SK-N-SH (cell line): ENCODE results near the gene TBXA2R. TPM values are rescaled to one million over a fixed set of nuclear protein-coding genes. Genes with fewer than 3 reads are reported as not detected.

Source experiments
- CTCF ChIA-PET: fragments of 300-600, 350-600 bp; formaldehyde crosslinking; extraction: SDS; loops from one replicate; lab custom pipeline; 2021; lab: Yijun Ruan, JAX
- POLR2A ChIA-PET: fragments of 350-600 bp; sonication (Branson Sonifier 250); formaldehyde crosslinking; extraction: SDS; loops from one replicate; lab custom pipeline; 2020; ENCODE audit warnings: antibody characterized with exemption, inconsistent platforms; lab: Yijun Ruan, JAX
- DNase-seq: peaks from one replicate; pipeline ENCODE4 v3.0.0; 2012
- H2AFZ ChIP-seq: fragments of 200-600 bp; sonication (generic); 2 replicates; pipeline ENCODE4 v1.8.1; 2016; ENCODE audit warnings: antibody characterized with exemption, mild to moderate bottlenecking, low read depth
- H3F3A ChIP-seq: fragments of 200-600 bp; sonication (generic); replicated peaks from 2 replicates; pipeline ENCODE3; 2016; ENCODE audit warnings: antibody characterized with exemption, mild to moderate bottlenecking; ENCODE audit not compliant: insufficient read depth
- H3K27ac ChIP-seq, 2 experiments: fragments of 200-500 bp in 1 of 2; fragments of 200-600 bp in 1 of 2; sonication (Bioruptor generic) in 1 of 2; sonication (generic), shearing (Covaris generic) in 1 of 2; 2 replicates each; pipeline versions ENCODE4 v1.5.1 to v1.6.1; 2014 to 2016; ENCODE audit warnings: low read depth in 2 of 2, inconsistent platforms in 1 of 2, low read length in 1 of 2, mild to moderate bottlenecking in 1 of 2, mixed read lengths in 1 of 2
- H3K27me3 ChIP-seq: fragments of 200-600 bp; sonication (generic), shearing (Covaris generic); 2 replicates; pipeline ENCODE4 v1.6.1; 2016; ENCODE audit warnings: mixed run types; ENCODE audit not compliant: insufficient read depth
- H3K36me3 ChIP-seq, 2 experiments: fragments of 200-500 bp in 1 of 2; fragments of 200-600 bp in 1 of 2; sonication (Bioruptor generic) in 1 of 2; sonication (generic) in 1 of 2; replicated peaks in 1 of 2; 2 replicates each; pipeline versions ENCODE3 to v1.5.1; 2014 to 2016; ENCODE audit warnings: low read length in 1 of 2, mild to moderate bottlenecking in 1 of 2; ENCODE audit not compliant: insufficient read depth in 2 of 2, control insufficient read depth in 1 of 2
- H3K4me1 ChIP-seq, 2 experiments: fragments of 200-500 bp in 1 of 2; fragments of 200-600 bp in 1 of 2; sonication (Bioruptor generic) in 1 of 2; sonication (generic), shearing (Covaris generic) in 1 of 2; 2 replicates each; pipeline versions ENCODE4 v1.5.1 to v1.6.1; 2014 to 2016; ENCODE audit warnings: low read depth in 1 of 2, low read length in 1 of 2, mixed run types in 1 of 2; ENCODE audit not compliant: insufficient read depth in 2 of 2, control insufficient read depth in 1 of 2
- H3K4me2 ChIP-seq: fragments of 200-600 bp; sonication (generic), shearing (Covaris generic); 2 replicates; pipeline ENCODE4 v1.6.1; 2017; ENCODE audit warnings: mixed run types
- H3K4me3 ChIP-seq, 2 experiments: fragments of 200-500 bp in 1 of 2; fragments of 200-600 bp in 1 of 2; sonication (Bioruptor generic) in 1 of 2; sonication (generic), shearing (Covaris generic) in 1 of 2; 2 replicates each; pipeline versions ENCODE4 v1.5.1 to v1.8.1; 2014 to 2016; ENCODE audit warnings: low read depth in 2 of 2, inconsistent platforms in 1 of 2, low read length in 1 of 2, mild to moderate bottlenecking in 1 of 2, mixed read lengths in 1 of 2, moderate library complexity in 1 of 2
- H3K79me2 ChIP-seq: fragments of 200-600 bp; sonication (generic); 2 replicates; pipeline ENCODE4 v1.8.1; 2017; ENCODE audit warnings: mild to moderate bottlenecking; ENCODE audit not compliant: insufficient read depth
- H3K9ac ChIP-seq: fragments of 200-600 bp; sonication (generic); 2 replicates; pipeline ENCODE4 v1.6.1; 2017; ENCODE audit warnings: mixed run types
- H3K9me2 ChIP-seq: fragments of 200-600 bp; sonication (generic); 2 replicates; pipeline ENCODE4 v1.6.1; 2017; ENCODE audit warnings: mixed run types
- H3K9me3 ChIP-seq: fragments of 200-600 bp; sonication (generic); 2 replicates; pipeline ENCODE4 v1.6.1; 2017; ENCODE audit warnings: mixed run types, mild to moderate bottlenecking, moderate library complexity
- H4K20me1 ChIP-seq: fragments of 200-600 bp; sonication (generic); 2 replicates; pipeline ENCODE4 v1.6.1; 2017; ENCODE audit warnings: mild to moderate bottlenecking, mixed run types; ENCODE audit not compliant: insufficient read depth
- CHD2 ChIP-seq: fragments of 150-350 bp; IDR thresholded peaks from 2 replicates; pipeline ENCODE4 v1.6.1; 2018; ENCODE audit warnings: low read length; ENCODE audit not compliant: partially characterized antibody
- EZH2phosphoT487 ChIP-seq: fragments of 200-600 bp; sonication (generic); IDR thresholded peaks from 2 replicates; pipeline ENCODE4 v1.6.1; 2017; ENCODE audit warnings: low read depth, mixed run types, mild to moderate bottlenecking, antibody characterized with exemption, moderate library complexity, borderline replicate concordance
- FOXJ3 ChIP-seq: sonication (generic); formaldehyde crosslinking; IDR thresholded peaks from 2 replicates; pipeline ENCODE4 v1.5.1; 2020; ENCODE audit warnings: mild to moderate bottlenecking, missing genetic modification reagents
- FOXM1 ChIP-seq: IDR thresholded peaks from 2 replicates; pipeline ENCODE4 v1.4.0; 2012; ENCODE audit warnings: low read depth, mild to moderate bottlenecking
- GABPA ChIP-seq: IDR thresholded peaks from 2 replicates; pipeline ENCODE4 v1.4.0; 2012; ENCODE audit warnings: low read depth, mild to moderate bottlenecking
- GATA2 ChIP-seq: sonication (generic); formaldehyde crosslinking; IDR thresholded peaks from 2 replicates; pipeline ENCODE4 v1.5.0; 2020; ENCODE audit warnings: mild to moderate bottlenecking, missing genetic modification reagents
- JUND ChIP-seq: IDR thresholded peaks from 2 replicates; pipeline ENCODE4 v1.4.0; 2012
- MAX ChIP-seq: IDR thresholded peaks from 2 replicates; pipeline ENCODE4 v1.4.0; 2012; ENCODE audit warnings: low read depth
- MXI1 ChIP-seq: IDR thresholded peaks from 2 replicates; pipeline ENCODE4 v1.6.1; 2012; ENCODE audit warnings: mild to moderate bottlenecking, low read depth, low read length, improper control_type of control experiment
- NFIC ChIP-seq: IDR thresholded peaks from 2 replicates; pipeline ENCODE4 v1.4.0; 2012; ENCODE audit warnings: borderline replicate concordance
- NRF1 ChIP-seq: IDR thresholded peaks from 2 replicates; pipeline ENCODE4 v1.6.1; 2012; ENCODE audit warnings: low read depth, mild to moderate bottlenecking, low read length
- PBX3 ChIP-seq: IDR thresholded peaks from 2 replicates; pipeline ENCODE4; 2012
- RAD21 ChIP-seq: IDR thresholded peaks from 2 replicates; pipeline ENCODE4 v1.6.1; 2012; ENCODE audit warnings: mild to moderate bottlenecking, low read length
- REST ChIP-seq: IDR thresholded peaks from 2 replicates; pipeline ENCODE4 v1.6.1; 2012; ENCODE audit warnings: mild to moderate bottlenecking, low read depth, low read length, moderate library complexity
- SMC3 ChIP-seq: IDR thresholded peaks from 2 replicates; pipeline ENCODE4 v1.6.1; 2012; ENCODE audit warnings: low read depth, low read length, improper control_type of control experiment
- TAF1 ChIP-seq: IDR thresholded peaks from 2 replicates; pipeline ENCODE4 v1.6.1; 2012; ENCODE audit warnings: low read depth, mild to moderate bottlenecking, low read length, moderate library complexity, borderline replicate concordance
- USF2 ChIP-seq: fragments of 150-350 bp; IDR thresholded peaks from 2 replicates; pipeline ENCODE4 v1.6.1; 2017; ENCODE audit warnings: antibody characterized with exemption, low read length, low read depth, borderline replicate concordance
- WGBS: methylation state at CpG from one replicate; pipeline ENCODE4 v1.1.6; 2017; ENCODE audit warnings: low lambda C conversion rate; 5-methylcytosine and 5-hydroxymethylcytosine counted together
- polyA plus RNA-seq, 3 experiments: library from polyadenylated mRNA; depleted of rRNA; stranded (reverse); fragments of >200 nt; gene quantifications; 2 replicates each; pipeline ENCODE4 v1.2.3, GENCODE V29; 2012
- TF ChIP-seq, protein P1 (sequence below): IDR thresholded peaks from 2 replicates; pipeline ENCODE4 v1.4.0; 2012; ENCODE audit warnings: low read depth, borderline replicate concordance

The TBXA2R gene
- polyA plus RNA-seq, 1 of the 3 experiments (the other 2 are of a cell fraction): 0.92 TPM

- peaks cover 11% of the 10 kb centered on the region; the same call in 1 of the 2 replicates for H4K20me1 ChIP-seq
- no peaks in the 10 kb centered on the region for H3K9me2 ChIP-seq
- H3K9me3 ChIP-seq: no peaks in the 10 kb centered on the region
- peak overlapping the region; percentile 58 for H3K9ac ChIP-seq
- no peak for DNase-seq
- peak overlapping the region; percentile 67 to 98 for H3K4me3 ChIP-seq
- 38% methylated on average over 9 of the region's 9 CpGs for WGBS
- H3K4me2 ChIP-seq: peak overlapping the region; percentile 97
- peaks cover 3 to 15% of the 10 kb centered on the region in 2 experiments; a peak in 1 of 4 replicates for H3K4me1 ChIP-seq
- POLR2A ChIA-PET: interaction anchor here (0.6 to 1.1 kb wide), 3 partner anchors 17 to 206 kb away, joined by 3 to 5 read pairs (median 3); no protein-coding TSS in a partner anchor
- no peaks in the 10 kb centered on the region for H3K27me3 ChIP-seq
- TF ChIP-seq NRF1 (no peak), FOXM1 (no peak), MAX (no peak), USF2 (no peak), JUND (no peak), RAD21 (no peak), FOXJ3 (CRISPR knock-in tag) (no peak), EZH2phosphoT487 (no peak), PBX3 (no peak), NFIC (no peak), SMC3 (no peak), GATA2 (CRISPR knock-in tag) (no peak), CHD2 (no peak), TAF1 (no peak), GABPA (no peak), MXI1 (no peak), REST (no peak)
- TF ChIP-seq, protein P1, sequence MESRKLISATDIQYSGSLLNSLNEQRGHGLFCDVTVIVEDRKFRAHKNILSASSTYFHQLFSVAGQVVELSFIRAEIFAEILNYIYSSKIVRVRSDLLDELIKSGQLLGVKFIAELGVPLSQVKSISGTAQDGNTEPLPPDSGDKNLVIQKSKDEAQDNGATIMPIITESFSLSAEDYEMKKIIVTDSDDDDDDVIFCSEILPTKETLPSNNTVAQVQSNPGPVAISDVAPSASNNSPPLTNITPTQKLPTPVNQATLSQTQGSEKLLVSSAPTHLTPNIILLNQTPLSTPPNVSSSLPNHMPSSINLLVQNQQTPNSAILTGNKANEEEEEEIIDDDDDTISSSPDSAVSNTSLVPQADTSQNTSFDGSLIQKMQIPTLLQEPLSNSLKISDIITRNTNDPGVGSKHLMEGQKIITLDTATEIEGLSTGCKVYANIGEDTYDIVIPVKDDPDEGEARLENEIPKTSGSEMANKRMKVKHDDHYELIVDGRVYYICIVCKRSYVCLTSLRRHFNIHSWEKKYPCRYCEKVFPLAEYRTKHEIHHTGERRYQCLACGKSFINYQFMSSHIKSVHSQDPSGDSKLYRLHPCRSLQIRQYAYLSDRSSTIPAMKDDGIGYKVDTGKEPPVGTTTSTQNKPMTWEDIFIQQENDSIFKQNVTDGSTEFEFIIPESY: no peak
- no peaks in the 10 kb centered on the region for H3K36me3 ChIP-seq
- no peaks in the 10 kb centered on the region for H3F3A ChIP-seq
- no peak overlapping the region for H3K27ac ChIP-seq
- H3K79me2 ChIP-seq: peaks cover 55% of the 10 kb centered on the region
- H2AFZ ChIP-seq: peak overlapping the region; percentile 99; the same call in 1 of the 2 replicates
- CTCF ChIA-PET: interaction anchor here (0.9 to 7.3 kb wide), 7 partner anchors 10 to 281 kb away, joined by 3 to 73 read pairs (median 5); partner anchors contain the start of gene TEKTIP1
These were observed 50.2 kb downstream of the TBXA2R start for GRCh38 chr19:3556423-3556977.
